T47D (cell line): ENCODE measurements around the gene P4HTM.

ENCODE experiments used
- DNase-seq, 2 experiments: peaks; one replicate each; pipeline versions ENCODE4 v3.0.0 to v3.0.0-alpha.2; 2011 to 2012; ENCODE audit warnings: low read depth in 1 of 2, low spot score in 1 of 2
- JUND ChIP-seq: IDR thresholded peaks from 2 replicates; pipeline ENCODE4 v1.6.1; 2012; ENCODE audit warnings: low read depth
- in situ Hi-C: cut with HindIII; loops from 2 replicates; pipeline ENCODE4 v1.10.0; 2016; ENCODE audit warnings: low sequenced_read_pairs, low pct_unique_long_range_greater_than_20kb

P4HTM gene

GRCh38 chr3:49054344-49054862 is 64.4 kb downstream of the P4HTM start:
- no peak for TF ChIP-seq JUND
- in situ Hi-C loops = no loop called here
- no peak for DNase-seq
